Limb (tissue), 2 donors: ENCODE data around the gene ASTN2.
"Not testable (repeated sequence)": the region's sequence is repeated elsewhere in the genome, so short reads cannot be mapped to it uniquely, and the experiment has no call there.

Experiments used
- DNase-seq, 2 donors: peaks; one replicate each; pipeline ENCODE4 v3.0.0-alpha.2; 2016; ENCODE audit errors: extremely low spot score in 2 of 2

Gene ASTN2

DNA sequence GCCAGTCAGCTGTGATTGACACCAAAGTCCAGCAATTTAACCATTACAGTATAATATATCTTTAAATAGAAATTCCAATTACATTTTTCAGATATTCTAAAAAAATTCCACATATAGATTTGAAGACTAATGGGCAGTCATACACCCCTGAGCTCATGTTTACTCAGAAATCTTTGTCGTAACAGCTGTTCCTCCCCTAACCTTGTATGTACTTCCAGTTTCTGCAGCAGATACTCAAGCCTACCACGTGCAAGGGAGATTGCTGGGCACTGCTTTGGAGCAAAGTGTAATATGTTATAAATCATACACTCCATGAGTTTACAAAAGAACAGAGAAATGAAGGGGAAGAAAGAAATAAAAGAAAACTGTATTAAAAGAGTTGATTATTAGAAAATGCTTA lies 486.6 kb downstream of the ASTN2 start:
- DNase-seq: no peak

DNA sequence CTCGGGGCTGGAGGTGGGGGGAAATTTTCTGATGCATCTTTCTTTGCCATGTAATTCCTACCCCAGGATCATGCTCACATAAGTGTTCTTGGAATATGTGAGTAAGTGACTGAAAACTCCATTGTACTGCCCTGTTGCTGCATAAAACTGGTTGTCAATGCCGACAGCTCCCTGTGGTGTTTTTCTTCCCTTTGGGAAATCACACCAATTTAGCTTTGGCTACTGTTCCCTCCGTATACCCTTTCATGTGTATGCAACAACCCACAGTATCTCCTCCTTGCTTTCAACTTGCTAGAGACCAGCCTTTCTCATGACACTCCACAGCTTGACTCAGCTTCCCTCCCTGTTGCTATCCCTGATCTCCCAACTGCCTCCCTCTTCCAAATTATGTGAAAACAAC lies 487.1 kb downstream of the ASTN2 start:
- no peak for DNase-seq

DNA sequence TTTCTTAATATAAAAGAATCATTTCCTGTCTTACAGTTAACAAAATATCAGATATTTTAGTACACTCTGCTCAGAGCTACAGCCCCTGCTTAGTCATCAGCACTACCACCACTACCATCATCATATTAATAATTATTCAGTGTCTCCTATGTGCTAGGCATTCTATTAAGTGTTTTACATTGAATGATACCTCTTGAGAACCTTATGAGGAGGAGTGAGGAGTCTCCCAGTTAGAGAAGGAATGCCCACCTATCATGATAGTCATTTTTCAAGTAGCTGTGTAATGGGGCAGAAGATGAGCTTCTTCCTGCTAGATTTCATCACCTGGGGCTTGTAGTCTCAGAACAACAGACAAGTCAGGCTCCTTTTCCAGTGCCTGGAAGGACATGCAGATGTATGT lies 489.7 kb downstream of the ASTN2 start:
- no peak for DNase-seq

DNA sequence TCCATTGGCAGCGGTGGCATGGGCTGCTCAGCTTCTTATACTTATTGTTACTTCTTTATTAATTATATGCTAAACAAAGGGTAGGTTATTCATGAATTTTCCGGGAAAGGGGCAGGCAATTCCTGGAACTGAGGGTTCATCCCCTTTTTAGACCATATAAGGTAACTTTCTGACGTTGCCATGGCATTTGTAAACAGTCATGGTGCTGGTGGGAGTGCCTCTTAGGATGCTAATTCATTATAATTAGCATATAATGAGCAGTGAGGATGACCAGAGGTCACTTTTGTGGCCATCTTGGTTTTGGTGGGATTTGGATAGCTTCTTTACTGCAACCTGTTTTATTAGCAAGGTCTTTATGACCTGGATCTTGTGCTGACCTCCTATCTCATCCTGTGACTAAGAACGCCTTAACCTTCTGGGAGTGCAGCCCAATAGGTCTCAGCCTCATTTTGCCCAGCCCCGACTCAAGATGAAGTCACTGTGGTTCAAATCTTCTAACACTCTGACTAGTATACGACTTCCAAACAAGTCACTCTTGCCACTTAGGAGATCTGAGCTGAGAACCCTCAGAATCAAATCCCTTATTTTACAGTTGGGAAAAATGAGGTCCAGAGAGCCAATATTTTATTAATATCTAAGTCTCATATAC lies 490.3 kb downstream of the ASTN2 start:
- no peak for DNase-seq

DNA sequence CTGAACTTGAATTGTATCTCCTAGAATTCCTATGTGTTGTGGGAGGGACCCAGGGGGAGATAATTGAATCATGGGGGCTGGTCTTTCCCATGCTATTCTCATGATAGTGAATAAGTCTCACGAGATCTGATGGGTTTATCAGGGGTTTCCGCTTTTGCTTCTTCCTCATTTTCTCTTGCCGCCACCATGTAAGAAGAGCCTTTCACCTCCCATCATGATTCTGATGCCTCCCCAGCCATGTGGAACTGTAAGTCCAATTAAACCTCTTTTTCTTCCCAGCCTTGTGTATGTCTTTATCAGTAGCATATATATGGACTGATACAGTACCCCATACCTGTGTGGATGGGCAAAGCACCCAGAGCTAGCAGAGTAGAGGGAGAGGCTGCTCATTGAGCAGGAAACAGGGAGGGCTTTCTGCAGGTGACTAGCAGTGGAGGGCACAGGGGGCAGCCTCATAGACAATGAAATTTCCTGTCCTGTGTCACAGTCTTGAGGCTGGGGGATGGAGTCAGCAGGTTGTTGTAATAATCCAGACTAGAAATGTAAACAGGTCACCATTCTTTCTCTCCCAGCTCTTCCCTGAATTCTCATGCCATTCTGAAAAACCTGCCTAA lies 496.9 kb downstream of the ASTN2 start:
- DNase-seq: not testable (repeated sequence)

DNA sequence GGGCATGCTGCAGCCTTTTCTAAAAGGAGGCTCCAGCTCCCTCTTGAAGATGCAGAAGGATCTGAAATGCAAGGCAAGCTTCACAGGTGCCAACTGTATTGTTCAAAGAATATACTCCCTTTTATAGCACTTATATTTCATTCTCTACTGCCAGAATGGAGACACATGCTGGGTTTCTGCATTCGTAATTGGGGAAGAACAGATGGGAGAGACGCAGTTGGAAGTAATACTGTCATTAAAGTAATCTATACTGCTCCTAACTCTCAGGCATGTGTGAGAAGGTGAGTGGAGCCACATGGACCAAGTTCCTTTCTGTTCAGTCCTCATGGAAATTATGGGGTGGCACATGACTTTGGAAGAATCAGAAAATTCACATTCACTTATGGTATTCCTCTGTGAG lies 501.3 kb downstream of the ASTN2 start:
- no peak for DNase-seq

DNA sequence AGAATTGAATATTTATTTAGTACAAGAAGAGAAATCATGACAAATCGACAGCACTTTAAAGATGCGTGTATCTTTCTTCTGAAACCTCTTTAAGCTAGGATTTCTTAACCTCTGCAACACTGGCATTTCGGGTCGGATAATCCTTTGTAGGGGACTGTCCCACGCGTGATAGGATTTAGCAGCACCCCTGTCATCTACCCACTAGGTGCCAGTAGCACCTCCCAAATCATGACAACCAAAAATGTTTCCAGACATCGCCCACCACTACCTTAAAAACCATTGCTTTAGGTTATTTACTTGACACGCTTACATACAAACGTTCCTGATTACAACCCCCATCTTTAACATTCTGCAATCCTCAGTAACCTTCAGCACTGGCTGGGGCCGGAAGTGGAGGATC lies 504.7 kb downstream of the ASTN2 start:
- no peak for DNase-seq

DNA sequence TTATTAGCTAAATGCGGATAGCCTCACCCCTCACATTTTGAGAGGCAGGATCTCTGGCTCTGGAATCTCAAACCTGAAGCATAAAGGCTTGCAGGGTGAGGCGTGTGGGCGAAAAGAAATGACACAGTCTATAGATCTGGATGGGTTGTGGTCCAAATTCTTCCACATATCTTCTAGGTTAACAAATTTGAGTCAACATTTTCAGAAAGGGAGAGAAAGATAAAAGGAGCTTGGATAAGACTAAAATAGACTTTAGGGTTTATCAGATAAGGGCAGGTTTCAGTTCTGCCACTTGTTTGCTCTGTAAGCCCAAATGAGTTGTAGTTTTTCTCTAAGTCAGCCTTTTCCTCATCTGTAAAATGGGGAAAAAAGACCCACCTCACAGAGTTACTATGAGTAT lies 506.9 kb downstream of the ASTN2 start:
- DNase-seq: no peak

DNA sequence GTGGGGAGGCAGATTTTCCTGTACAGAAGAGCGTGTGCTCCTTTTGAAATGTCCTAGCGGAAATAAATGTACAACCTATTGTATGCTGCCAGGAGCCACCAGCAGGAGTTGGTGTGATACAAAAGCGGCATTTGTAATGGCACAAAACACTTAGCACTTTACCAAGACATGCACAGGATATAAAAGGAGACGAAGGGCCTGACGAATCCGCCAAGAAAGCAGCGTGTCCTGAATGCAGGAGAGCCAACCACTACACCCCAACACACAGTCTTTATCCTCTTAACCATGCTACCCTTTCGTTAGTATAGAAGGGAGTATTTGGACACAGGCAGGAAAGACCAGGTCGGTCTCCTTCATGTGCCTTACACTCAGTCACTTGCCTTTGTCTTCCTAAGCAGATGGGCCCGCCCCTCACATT lies 509.7 kb downstream of the ASTN2 start:
- DNase-seq: no peak

DNA sequence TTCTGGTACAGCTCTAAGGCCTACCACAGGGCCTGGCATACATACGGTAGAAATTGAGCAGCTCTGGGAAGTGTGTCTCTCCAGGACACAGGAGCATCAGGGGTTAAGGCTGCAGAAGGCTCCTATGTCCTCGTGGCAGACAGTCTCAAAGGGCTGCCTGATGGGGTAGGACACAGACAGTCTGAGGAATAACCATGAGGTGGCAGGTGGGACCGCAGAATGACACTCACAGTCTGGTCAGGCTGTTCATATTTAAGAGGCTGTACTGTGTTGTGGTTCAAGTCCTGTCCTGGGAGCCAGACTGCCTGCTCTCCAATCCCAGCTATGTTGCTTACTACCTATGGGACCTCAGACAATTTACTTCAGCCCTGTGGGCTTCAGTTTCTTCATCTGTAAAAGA lies 510.7 kb downstream of the ASTN2 start:
- DNase-seq: no peak

DNA sequence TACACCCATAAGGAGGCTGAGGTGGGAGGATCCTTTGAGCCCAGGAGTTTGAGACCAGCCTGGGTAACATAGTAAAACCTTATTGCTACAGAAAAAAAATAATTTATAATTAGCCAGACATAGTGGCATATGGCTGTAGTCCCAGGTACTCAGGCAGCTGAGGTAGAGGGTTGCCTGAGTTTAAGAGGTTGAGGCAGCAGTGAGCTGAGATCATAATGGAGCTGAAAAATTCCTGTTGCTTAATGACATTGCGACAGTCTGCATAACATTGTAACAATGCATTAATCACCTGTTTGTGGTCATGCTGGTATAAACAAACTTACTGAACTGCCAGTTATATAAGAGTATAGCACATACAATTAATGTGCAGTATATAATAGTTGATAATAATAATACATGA lies 513.6 kb downstream of the ASTN2 start:
- DNase-seq: no peak

DNA sequence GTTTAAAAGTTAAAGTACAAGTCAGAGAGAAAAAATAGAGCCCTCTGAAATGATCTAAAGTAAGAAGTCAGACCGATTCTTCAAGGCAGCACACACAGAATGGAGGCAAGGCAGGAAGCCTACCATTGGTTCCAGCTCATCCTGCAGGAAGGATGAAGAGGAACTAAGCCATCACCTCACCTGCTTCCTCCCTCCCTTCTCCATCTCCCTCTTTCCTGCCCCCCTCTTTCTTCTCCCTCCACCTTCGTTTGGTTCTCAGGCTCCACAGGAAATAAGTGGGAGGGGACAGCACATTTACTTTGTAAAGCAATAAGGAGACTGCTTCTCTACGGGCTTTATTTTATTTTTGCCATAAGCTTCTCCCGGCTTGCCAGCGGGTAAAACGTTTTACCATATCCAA lies 514.3 kb downstream of the ASTN2 start:
- DNase-seq: no peak

DNA sequence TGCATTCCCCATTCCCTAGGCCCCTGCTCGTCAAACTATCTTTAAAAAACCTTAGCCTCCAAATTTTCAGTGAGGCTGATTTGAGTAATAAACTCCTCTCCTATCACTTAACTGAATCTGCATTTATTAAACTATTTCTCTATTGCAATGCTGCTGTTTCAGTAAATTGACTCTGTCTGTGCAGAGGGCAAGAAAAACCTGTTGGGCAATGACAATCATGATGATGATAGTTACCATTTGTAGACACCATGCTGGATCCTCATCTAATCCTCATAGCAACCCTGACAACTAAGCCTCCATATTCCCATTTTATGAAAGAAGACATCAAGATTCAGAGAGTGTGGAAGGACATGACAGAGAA lies 514.9 kb downstream of the ASTN2 start:
- no peak for DNase-seq

DNA sequence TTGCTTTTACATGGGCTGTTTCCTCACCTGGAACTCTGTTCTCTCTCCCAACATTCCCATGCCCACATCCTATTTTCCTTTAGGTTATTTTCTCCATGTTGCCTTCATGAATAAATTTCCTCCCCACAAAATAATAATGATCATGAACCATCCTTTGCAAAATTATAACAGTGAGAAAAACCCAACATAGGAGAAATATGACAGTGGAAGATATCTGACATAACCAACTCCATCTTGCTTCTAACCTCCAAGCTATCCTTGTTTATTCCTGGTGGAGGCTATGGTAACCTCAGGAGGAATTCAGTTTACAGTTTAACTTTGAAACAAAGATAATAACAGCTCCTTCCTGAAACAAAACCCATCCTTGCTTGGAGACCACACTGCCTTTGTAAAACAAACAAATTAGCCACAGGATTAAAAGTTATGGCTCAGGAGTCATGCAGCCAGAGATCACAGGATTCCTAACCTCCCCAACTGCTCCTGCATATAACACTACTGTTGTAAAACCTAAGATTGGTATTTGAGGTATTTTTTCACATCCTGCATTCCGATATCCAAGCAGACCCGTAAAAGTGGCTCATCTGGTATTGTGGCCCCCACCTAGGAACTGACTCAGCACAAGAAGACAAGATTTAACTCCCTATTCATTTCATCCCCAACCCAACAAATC lies 515.4 kb downstream of the ASTN2 start:
- no peak for DNase-seq

DNA sequence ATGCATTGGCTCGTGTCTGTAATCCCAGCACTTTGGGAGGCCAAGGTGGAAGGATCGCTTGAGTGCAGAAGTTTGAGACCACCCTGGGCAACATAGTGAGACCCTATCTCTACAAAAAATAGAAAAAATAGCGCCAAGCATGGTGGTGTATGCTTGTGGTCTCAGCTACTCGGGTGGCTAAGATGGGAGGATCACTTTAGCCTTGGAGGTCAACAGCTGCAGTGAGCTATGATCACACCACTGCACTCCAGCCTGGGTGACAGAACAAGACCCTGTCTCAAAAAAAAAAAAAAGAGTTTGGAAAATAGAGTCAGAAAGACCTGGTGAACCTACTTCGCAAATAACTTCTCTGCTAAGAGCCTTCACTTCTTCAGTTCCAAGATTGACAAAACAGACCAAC lies 516.7 kb downstream of the ASTN2 start:
- DNase-seq: not testable (repeated sequence)

DNA sequence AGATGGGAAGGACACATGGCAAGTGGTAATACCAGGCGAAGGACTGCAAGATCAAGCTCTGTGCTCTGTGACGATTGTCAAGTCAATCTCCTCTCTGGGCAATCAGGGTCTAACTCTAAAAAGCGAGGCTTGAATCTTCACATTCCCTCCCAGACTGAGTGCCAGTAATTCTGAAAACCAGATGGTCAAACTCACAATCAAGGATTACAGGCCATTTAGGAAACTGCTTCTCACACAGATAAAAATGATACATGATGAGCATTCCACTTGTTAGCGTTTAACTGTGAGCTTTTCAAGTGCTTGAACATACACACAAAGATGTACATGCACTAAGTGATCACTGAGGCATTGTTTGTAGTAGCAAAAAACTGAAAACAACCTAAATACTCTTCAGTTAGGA lies 517.7 kb downstream of the ASTN2 start:
- DNase-seq: no peak

DNA sequence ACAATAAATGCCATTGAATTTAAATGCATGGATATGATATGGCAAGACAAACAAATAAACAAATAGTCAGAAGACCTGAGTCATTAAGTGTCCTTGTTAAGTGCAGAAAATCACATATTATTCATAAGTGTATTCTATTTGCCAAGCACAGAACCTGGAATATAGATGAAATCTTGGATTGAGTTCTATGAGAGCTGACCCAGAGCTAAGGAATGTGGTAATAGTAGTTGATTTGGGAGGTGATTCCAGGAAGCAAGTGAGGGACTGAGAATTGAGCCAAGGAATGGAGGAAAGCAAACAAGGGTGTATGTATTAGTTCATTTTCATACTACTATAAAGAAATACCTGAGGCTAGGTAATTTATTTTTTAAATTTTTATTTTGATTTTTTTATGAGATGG lies 518.9 kb downstream of the ASTN2 start:
- DNase-seq: no peak

DNA sequence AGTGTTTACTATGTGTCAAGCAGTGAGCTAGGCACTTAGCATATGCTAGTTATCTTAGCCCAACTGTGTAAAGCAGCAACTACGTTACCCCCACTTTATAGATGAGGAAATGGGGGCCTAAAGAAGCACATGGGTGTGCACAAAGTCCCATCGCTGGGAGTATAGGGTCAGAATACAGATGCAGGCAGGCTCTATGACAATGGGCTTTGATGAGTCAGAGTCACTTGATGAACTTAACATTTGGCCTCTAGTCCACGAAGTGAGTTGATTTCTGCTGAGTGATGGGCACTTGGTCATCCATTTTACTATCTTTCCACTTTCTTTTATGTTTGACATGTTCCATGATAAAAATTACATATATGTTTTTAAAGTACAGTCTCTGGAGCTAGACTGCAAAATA lies 523.4 kb downstream of the ASTN2 start:
- no peak for DNase-seq

DNA sequence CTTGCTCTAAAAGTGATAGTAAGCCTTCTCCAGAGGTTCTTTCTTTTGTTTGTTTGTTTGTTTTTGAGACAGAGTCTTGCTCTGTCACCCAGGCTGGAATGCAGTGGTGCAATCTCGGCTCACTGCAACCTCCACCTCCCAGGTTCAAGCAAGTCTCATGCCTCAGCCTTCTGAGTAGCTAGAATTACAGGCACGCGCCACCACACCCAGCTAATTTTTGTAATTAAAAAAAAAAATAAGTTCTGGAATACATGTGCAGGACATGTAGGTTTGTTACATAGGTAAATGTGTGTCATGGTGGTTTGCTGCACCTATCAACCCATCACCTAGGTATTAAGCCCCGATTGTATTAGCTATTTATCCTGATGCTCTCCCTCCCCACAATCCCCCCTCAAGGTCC lies 526.4 kb downstream of the ASTN2 start:
- DNase-seq: not testable (repeated sequence)

DNA sequence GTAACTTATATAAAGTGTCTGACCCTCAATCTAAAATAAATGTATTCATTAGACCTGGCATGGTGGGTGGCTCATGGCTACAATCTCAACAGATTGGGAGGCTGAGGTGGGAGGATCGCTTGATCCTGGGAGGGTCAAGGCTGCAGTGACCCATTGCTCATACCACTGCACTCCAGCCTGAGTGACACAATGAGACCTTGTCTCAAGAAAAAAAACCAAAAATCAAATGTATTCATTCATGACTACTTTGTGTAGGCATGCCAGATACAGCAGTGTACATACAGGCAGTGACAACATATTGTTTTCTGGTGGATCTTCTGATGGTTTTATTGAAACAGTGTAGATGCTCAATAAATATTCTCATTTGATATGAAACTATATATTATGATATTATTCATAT lies 526.8 kb downstream of the ASTN2 start:
- no peak for DNase-seq

DNA sequence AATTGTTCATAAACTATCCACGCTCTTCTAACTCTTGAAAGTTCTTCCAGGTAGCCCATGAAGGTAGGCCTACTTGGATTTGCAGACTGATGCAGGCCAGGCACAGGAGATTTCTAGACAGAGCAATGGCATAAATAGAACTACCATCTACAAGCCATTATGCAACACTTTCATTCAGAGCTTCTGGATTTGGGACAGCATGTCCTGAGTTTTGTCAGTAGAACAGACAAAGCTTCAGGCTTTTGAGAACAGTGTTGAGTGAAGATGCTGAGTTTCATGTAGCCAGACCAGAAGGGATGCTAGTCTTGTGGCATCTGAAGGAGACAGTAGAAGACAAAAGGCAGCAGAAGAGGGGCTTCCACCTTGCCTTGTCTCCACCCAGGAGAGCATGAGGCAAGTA lies 531.2 kb downstream of the ASTN2 start:
- no peak for DNase-seq

DNA sequence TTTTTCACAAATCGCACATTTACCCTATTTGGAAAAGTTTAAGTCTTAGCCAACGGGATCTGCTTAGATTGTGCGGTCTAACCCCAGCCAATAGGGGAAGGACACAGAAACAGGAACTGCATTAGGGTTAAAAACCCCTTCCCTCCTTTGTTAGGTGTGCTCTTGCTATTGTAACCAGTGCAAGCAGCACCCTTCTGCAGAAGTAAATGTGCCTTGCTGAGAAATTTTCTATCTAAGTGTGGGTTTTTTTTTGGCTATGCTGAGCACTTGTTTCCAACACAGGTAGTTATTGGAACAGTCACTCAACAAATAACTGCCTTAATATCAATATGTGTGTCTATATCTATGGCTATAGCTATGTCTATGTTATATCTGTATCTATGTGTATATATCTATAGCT lies 537.8 kb downstream of the ASTN2 start:
- DNase-seq: no peak

DNA sequence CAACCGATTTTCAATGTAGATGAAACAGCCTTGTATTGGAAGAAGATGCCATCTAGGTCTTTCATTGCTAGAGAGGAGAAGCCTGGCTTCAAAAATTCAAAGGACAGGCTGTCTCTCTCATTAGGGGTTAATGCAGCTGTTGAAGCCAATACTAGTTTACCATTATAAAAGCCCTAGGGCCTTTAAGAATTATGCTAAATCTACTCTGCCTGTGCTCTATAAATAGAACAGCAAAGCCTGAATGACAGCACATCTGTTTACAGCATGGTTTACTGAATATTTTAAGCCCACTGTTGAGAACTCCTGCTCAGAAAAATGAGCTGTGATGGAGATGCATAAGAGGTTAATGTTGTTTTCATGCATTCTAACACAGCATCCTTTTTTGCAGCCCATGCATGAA lies 539.3 kb downstream of the ASTN2 start:
- no peak for DNase-seq
